SK-N-SH (cell line): ENCODE measurements around the gene SLC2A11. TPM values are rescaled to one million over a fixed set of nuclear protein-coding genes. Genes with fewer than 3 reads are reported as not detected.
"Not testable (repeated sequence)": the region's sequence is repeated elsewhere in the genome, so short reads cannot be mapped to it uniquely, and the experiment has no call there.

Experiments used
- CTCF ChIA-PET: fragments of 300-600, 350-600 bp; formaldehyde crosslinking; extraction: SDS; loops from one replicate; lab custom pipeline; 2021; lab: Yijun Ruan, JAX
- POLR2A ChIA-PET: fragments of 350-600 bp; sonication (Branson Sonifier 250); formaldehyde crosslinking; extraction: SDS; loops from one replicate; lab custom pipeline; 2020; ENCODE audit warnings: antibody characterized with exemption, inconsistent platforms; lab: Yijun Ruan, JAX
- DNase-seq: peaks from one replicate; pipeline ENCODE4 v3.0.0; 2012
- H2AFZ ChIP-seq: fragments of 200-600 bp; sonication (generic); 2 replicates; pipeline ENCODE4 v1.8.1; 2016; ENCODE audit warnings: antibody characterized with exemption, mild to moderate bottlenecking, low read depth
- H3F3A ChIP-seq: fragments of 200-600 bp; sonication (generic); replicated peaks from 2 replicates; pipeline ENCODE3; 2016; ENCODE audit warnings: antibody characterized with exemption, mild to moderate bottlenecking; ENCODE audit not compliant: insufficient read depth
- H3K27ac ChIP-seq, 2 experiments: fragments of 200-500 bp in 1 of 2; fragments of 200-600 bp in 1 of 2; sonication (Bioruptor generic) in 1 of 2; sonication (generic), shearing (Covaris generic) in 1 of 2; 2 replicates each; pipeline versions ENCODE4 v1.5.1 to v1.6.1; 2014 to 2016; ENCODE audit warnings: low read depth in 2 of 2, inconsistent platforms in 1 of 2, low read length in 1 of 2, mild to moderate bottlenecking in 1 of 2, mixed read lengths in 1 of 2
- H3K27me3 ChIP-seq: fragments of 200-600 bp; sonication (generic), shearing (Covaris generic); 2 replicates; pipeline ENCODE4 v1.6.1; 2016; ENCODE audit warnings: mixed run types; ENCODE audit not compliant: insufficient read depth
- H3K36me3 ChIP-seq, 2 experiments: fragments of 200-500 bp in 1 of 2; fragments of 200-600 bp in 1 of 2; sonication (Bioruptor generic) in 1 of 2; sonication (generic) in 1 of 2; replicated peaks in 1 of 2; 2 replicates each; pipeline versions ENCODE3 to v1.5.1; 2014 to 2016; ENCODE audit warnings: low read length in 1 of 2, mild to moderate bottlenecking in 1 of 2; ENCODE audit not compliant: insufficient read depth in 2 of 2, control insufficient read depth in 1 of 2
- H3K4me1 ChIP-seq, 2 experiments: fragments of 200-500 bp in 1 of 2; fragments of 200-600 bp in 1 of 2; sonication (Bioruptor generic) in 1 of 2; sonication (generic), shearing (Covaris generic) in 1 of 2; 2 replicates each; pipeline versions ENCODE4 v1.5.1 to v1.6.1; 2014 to 2016; ENCODE audit warnings: low read depth in 1 of 2, low read length in 1 of 2, mixed run types in 1 of 2; ENCODE audit not compliant: insufficient read depth in 2 of 2, control insufficient read depth in 1 of 2
- H3K4me2 ChIP-seq: fragments of 200-600 bp; sonication (generic), shearing (Covaris generic); 2 replicates; pipeline ENCODE4 v1.6.1; 2017; ENCODE audit warnings: mixed run types
- H3K4me3 ChIP-seq, 2 experiments: fragments of 200-500 bp in 1 of 2; fragments of 200-600 bp in 1 of 2; sonication (Bioruptor generic) in 1 of 2; sonication (generic), shearing (Covaris generic) in 1 of 2; 2 replicates each; pipeline versions ENCODE4 v1.5.1 to v1.8.1; 2014 to 2016; ENCODE audit warnings: low read depth in 2 of 2, inconsistent platforms in 1 of 2, low read length in 1 of 2, mild to moderate bottlenecking in 1 of 2, mixed read lengths in 1 of 2, moderate library complexity in 1 of 2
- H3K79me2 ChIP-seq: fragments of 200-600 bp; sonication (generic); 2 replicates; pipeline ENCODE4 v1.8.1; 2017; ENCODE audit warnings: mild to moderate bottlenecking; ENCODE audit not compliant: insufficient read depth
- H3K9ac ChIP-seq: fragments of 200-600 bp; sonication (generic); 2 replicates; pipeline ENCODE4 v1.6.1; 2017; ENCODE audit warnings: mixed run types
- H3K9me2 ChIP-seq: fragments of 200-600 bp; sonication (generic); 2 replicates; pipeline ENCODE4 v1.6.1; 2017; ENCODE audit warnings: mixed run types
- H3K9me3 ChIP-seq: fragments of 200-600 bp; sonication (generic); 2 replicates; pipeline ENCODE4 v1.6.1; 2017; ENCODE audit warnings: mixed run types, mild to moderate bottlenecking, moderate library complexity
- H4K20me1 ChIP-seq: fragments of 200-600 bp; sonication (generic); 2 replicates; pipeline ENCODE4 v1.6.1; 2017; ENCODE audit warnings: mild to moderate bottlenecking, mixed run types; ENCODE audit not compliant: insufficient read depth
- EZH2phosphoT487 ChIP-seq: fragments of 200-600 bp; sonication (generic); IDR thresholded peaks from 2 replicates; pipeline ENCODE4 v1.6.1; 2017; ENCODE audit warnings: low read depth, mixed run types, mild to moderate bottlenecking, antibody characterized with exemption, moderate library complexity, borderline replicate concordance
- RXRA ChIP-seq: IDR thresholded peaks from 2 replicates; pipeline ENCODE4 v1.4.0; 2012; ENCODE audit warnings: low read depth, mild to moderate bottlenecking, borderline replicate concordance
- YY1 ChIP-seq: IDR thresholded peaks from 2 replicates; pipeline ENCODE4 v1.4.0; 2012; ENCODE audit warnings: low read depth, mild to moderate bottlenecking
- WGBS: methylation state at CpG from one replicate; pipeline ENCODE4 v1.1.6; 2017; ENCODE audit warnings: low lambda C conversion rate; 5-methylcytosine and 5-hydroxymethylcytosine counted together
- polyA plus RNA-seq, 3 experiments: library from polyadenylated mRNA; depleted of rRNA; stranded (reverse); fragments of >200 nt; gene quantifications; 2 replicates each; pipeline ENCODE4 v1.2.3, GENCODE V29; 2012
- TF ChIP-seq, protein P1 (sequence below): IDR thresholded peaks from 2 replicates; pipeline ENCODE4 v1.4.0; 2012; ENCODE audit warnings: low read depth, borderline replicate concordance
- TF ChIP-seq, protein P2 (sequence below): IDR thresholded peaks from 2 replicates; pipeline ENCODE4; 2012

SLC2A11 gene
- polyA plus RNA-seq, 1 of the 3 experiments (the other 2 are of a cell fraction) = 21.8 TPM

DNA sequence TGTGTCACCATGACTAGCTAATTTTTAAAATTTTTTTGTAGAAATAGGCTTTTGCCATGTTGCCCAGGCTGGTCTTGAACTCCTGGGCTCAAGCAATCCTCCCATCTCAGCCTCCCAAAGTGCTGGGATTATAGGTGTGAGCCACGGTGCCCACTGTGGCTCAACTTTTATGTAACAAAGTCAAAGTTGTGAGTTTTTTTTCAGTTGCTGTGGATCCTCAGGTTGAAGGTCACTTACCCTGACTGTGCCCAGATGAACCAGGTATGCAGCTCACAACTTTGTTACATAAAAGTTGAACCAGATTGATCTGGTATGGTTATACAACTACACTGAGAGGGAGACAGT is 62.6 kb downstream of the SLC2A11 start:
- H4K20me1 ChIP-seq, H3K27me3 ChIP-seq, H3K9me3 ChIP-seq, H3K4me3 ChIP-seq, H3K9me2 ChIP-seq, H3K79me2 ChIP-seq, DNase-seq, H2AFZ ChIP-seq, H3K4me1 ChIP-seq, H3K9ac ChIP-seq, H3K4me2 ChIP-seq, POLR2A ChIA-PET, H3F3A ChIP-seq, H3K27ac ChIP-seq: not testable (repeated sequence)
- 73% methylated on average over 1 of the region's 1 CpG for WGBS
- H3K36me3 ChIP-seq = peaks cover 0 to 27% of the 10 kb centered on the region in 2 experiments
- CTCF ChIA-PET = interaction anchor here (1.1 kb wide), 1 partner anchor 19 kb away, joined by 3 read pairs; no protein-coding TSS in a partner anchor

DNA sequence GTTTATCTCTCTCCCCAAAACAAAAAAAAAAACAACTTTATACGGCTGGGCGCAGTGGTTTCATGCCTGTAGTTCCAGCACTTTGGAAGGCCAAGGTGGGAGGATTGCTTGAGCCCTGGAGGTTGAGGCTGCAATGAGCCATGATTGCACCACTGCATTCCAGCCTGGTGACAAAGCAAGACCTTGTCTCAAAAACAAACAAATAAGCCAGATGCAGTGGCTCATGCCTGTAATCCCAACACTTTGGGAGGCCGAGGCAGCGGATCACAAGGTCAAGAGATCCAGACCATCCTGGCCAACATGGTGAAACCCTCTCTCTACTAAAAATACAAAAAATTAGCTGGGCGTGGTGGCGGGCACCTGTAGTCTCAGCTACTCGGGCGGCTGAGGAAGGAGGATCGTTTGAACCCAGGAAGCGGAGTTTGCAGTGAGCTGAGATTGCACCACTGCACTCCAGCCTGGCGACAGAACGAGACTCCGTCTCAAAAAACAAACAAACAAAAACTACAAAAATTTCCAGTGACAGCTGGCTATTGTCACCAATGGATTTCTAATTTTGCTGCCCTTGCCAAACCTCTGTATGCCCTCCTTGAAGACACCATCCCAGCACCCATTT is 64.0 kb downstream of the SLC2A11 start:
- H3K79me2 ChIP-seq, H4K20me1 ChIP-seq, DNase-seq, H3K4me1 ChIP-seq, H3K27ac ChIP-seq, H3F3A ChIP-seq, H3K9me2 ChIP-seq, H3K27me3 ChIP-seq, POLR2A ChIA-PET, H2AFZ ChIP-seq, H3K4me3 ChIP-seq, H3K9ac ChIP-seq, H3K4me2 ChIP-seq, H3K9me3 ChIP-seq: not testable (repeated sequence)
- CTCF ChIA-PET = interaction anchor here (0.8 to 1.1 kb wide), 2 partner anchors 17 to 27 kb away, joined by 3 to 4 read pairs; partner anchors contain the start of gene MIF
- 92% methylated on average over 13 of the region's 13 CpGs for WGBS
- peaks cover 3 to 30% of the 10 kb centered on the region in 2 experiments for H3K36me3 ChIP-seq

DNA sequence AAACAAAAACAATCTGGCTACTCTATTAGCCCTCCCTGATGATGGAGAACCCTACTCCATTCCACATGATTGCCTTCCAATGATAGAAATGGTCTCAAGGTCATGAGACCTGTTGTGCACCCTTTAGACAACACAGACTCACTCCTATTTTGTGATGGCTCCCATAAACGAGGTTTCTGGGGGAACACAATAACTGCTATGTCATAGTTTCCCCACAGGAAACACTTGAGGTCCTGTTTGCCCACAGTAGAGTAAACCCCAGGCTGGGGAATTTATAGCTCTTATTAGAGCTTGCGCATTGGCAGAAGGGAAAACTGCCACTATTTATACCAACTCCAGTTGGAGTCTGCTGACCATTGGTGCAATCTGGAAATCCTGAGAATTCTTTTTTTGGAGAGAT is 65.2 kb downstream of the SLC2A11 start:
- H3K9me3 ChIP-seq = no peaks in the 10 kb centered on the region; the same call in 1 of the 2 replicates
- 68% methylated on average over 2 of the region's 2 CpGs for WGBS
- H2AFZ ChIP-seq = no peak overlapping the region
- ChIA-PET POLR2A (no interaction called here), CTCF (no interaction called here)
- TF ChIP-seq, protein P1, sequence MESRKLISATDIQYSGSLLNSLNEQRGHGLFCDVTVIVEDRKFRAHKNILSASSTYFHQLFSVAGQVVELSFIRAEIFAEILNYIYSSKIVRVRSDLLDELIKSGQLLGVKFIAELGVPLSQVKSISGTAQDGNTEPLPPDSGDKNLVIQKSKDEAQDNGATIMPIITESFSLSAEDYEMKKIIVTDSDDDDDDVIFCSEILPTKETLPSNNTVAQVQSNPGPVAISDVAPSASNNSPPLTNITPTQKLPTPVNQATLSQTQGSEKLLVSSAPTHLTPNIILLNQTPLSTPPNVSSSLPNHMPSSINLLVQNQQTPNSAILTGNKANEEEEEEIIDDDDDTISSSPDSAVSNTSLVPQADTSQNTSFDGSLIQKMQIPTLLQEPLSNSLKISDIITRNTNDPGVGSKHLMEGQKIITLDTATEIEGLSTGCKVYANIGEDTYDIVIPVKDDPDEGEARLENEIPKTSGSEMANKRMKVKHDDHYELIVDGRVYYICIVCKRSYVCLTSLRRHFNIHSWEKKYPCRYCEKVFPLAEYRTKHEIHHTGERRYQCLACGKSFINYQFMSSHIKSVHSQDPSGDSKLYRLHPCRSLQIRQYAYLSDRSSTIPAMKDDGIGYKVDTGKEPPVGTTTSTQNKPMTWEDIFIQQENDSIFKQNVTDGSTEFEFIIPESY = no peak
- no peak for TF ChIP-seq EZH2phosphoT487
- TF ChIP-seq RXRA = no peak
- no peak for TF ChIP-seq YY1
- TF ChIP-seq, protein P2, sequence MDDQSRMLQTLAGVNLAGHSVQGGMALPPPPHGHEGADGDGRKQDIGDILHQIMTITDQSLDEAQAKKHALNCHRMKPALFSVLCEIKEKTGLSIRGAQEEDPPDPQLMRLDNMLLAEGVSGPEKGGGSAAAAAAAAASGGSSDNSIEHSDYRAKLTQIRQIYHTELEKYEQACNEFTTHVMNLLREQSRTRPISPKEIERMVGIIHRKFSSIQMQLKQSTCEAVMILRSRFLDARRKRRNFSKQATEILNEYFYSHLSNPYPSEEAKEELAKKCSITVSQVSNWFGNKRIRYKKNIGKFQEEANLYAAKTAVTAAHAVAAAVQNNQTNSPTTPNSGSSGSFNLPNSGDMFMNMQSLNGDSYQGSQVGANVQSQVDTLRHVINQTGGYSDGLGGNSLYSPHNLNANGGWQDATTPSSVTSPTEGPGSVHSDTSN = no peak
- no peak overlapping the region for H3K9ac ChIP-seq
- no peaks in the 10 kb centered on the region for H3K4me1 ChIP-seq
- H3K27me3 ChIP-seq = no peaks in the 10 kb centered on the region
- no peaks in the 10 kb centered on the region for H3F3A ChIP-seq
- no peak for DNase-seq
- H3K4me3 ChIP-seq = no peak overlapping the region
- H3K79me2 ChIP-seq = no peaks in the 10 kb centered on the region
- no peaks in the 10 kb centered on the region for H3K9me2 ChIP-seq
- H3K4me2 ChIP-seq = no peak overlapping the region
- peaks cover 3 to 30% of the 10 kb centered on the region in 2 experiments for H3K36me3 ChIP-seq
- no peaks in the 10 kb centered on the region for H4K20me1 ChIP-seq
- H3K27ac ChIP-seq = no peak overlapping the region
